Endothelial cell of umbilical vein (primary cell): ENCODE data around the gene TSPAN31. TPM values are rescaled to one million over a fixed set of nuclear protein-coding genes. Genes with fewer than 3 reads are reported as not detected.

Experiments used
- BruUV-seq: library from RNA; stranded (reverse); fragments of 400-500 nt; replicated peaks from 2 replicates; lab custom pipeline; 2021; lab: Mats Ljungman, UMichigan
- CTCF ChIA-PET: fragments of 300-600, 350-600 bp; sonication (Branson Sonifier 250); formaldehyde crosslinking; loops from one replicate; lab custom pipeline; 2021; ENCODE audit warnings: antibody characterized with exemption, inconsistent platforms; lab: Charles Lee
- POLR2A ChIA-PET: fragments of 300-600, 350-600 bp; sonication (Branson Sonifier 250); formaldehyde crosslinking; loops from one replicate; lab custom pipeline; 2021; ENCODE audit warnings: antibody characterized with exemption, inconsistent platforms; lab: Charles Lee
- DNase-seq: peaks from one replicate; pipeline ENCODE4 v3.0.0-alpha.2; 2011; ENCODE audit warnings: low read depth, low spot score
- FAIRE-seq: peaks from 2 replicates; lab custom pipeline; 2011; peaks lifted over from hg19 to GRCh38; lab: Jason Lieb, UNC
- H2AFZ ChIP-seq: 2 replicates; pipeline ENCODE4 v1.6.0; 2012; ENCODE audit warnings: low read depth, low read length, control low read depth, inconsistent platforms
- H3K27ac ChIP-seq: 2 replicates; pipeline ENCODE4 v1.5.1; 2011; ENCODE audit warnings: low read depth, mild to moderate bottlenecking, control low read depth, low read length, moderate library complexity; ENCODE audit not compliant: insufficient read depth
- H3K27me3 ChIP-seq, 2 experiments: 2 replicates each; pipeline versions ENCODE4 v1.6.0 to v1.6.1; 2011; ENCODE audit warnings: low read length in 2 of 2, mixed read lengths in 1 of 2; ENCODE audit not compliant: control insufficient read depth in 2 of 2, insufficient read depth in 2 of 2
- H3K36me3 ChIP-seq, 2 experiments: 2 replicates in 1 of 2; 3 replicates in 1 of 2; pipeline ENCODE4 v1.5.1; 2011; ENCODE audit warnings: low read length in 2 of 2, mild to moderate bottlenecking in 1 of 2, moderate library complexity in 1 of 2; ENCODE audit not compliant: control insufficient read depth in 2 of 2, insufficient read depth in 2 of 2; ENCODE audit errors: extremely low read depth in 1 of 2
- H3K4me1 ChIP-seq: 3 replicates; pipeline ENCODE4 v1.5.1; 2011; ENCODE audit warnings: mild to moderate bottlenecking, low read length; ENCODE audit not compliant: control insufficient read depth, insufficient read depth; ENCODE audit errors: extremely low read depth
- H3K4me2 ChIP-seq: 2 replicates; pipeline ENCODE4 v1.6.1; 2011; ENCODE audit warnings: low read length, control low read depth, mixed read lengths; ENCODE audit not compliant: insufficient read depth
- H3K4me3 ChIP-seq, 3 experiments: fragments of 200-600 bp in 1 of 3; sonication (generic), shearing (Covaris generic) in 1 of 3; replicated peaks in 1 of 3; 2 replicates each; pipeline ENCODE4 v1.5.1; 2011 to 2016; ENCODE audit warnings: control low read depth in 3 of 3, low read length in 3 of 3, mild to moderate bottlenecking in 2 of 3, inconsistent platforms in 1 of 3, low read depth in 1 of 3, moderate library complexity in 1 of 3; ENCODE audit not compliant: insufficient read depth in 1 of 3
- H3K79me2 ChIP-seq: 2 replicates; pipeline ENCODE4 v1.6.0; 2012; ENCODE audit warnings: low read length, inconsistent platforms; ENCODE audit not compliant: control insufficient read depth, insufficient read depth
- H3K9ac ChIP-seq: replicated peaks from 2 replicates; pipeline ENCODE3; 2011; ENCODE audit warnings: low read length, control low read depth; ENCODE audit not compliant: insufficient read depth; ENCODE audit errors: extremely low read depth
- H3K9me1 ChIP-seq: replicated peaks from 3 replicates; pipeline ENCODE4 v1.6.0; 2011; ENCODE audit warnings: mild to moderate bottlenecking, low read length; ENCODE audit not compliant: control insufficient read depth, insufficient read depth; ENCODE audit errors: extremely low read depth
- H3K9me3 ChIP-seq: replicated peaks from 2 replicates; pipeline ENCODE4 v1.5.1; 2012; ENCODE audit warnings: low read length, inconsistent platforms; ENCODE audit not compliant: control insufficient read depth, insufficient read depth
- H4K20me1 ChIP-seq: replicated peaks from 2 replicates; pipeline ENCODE3; 2011; ENCODE audit warnings: mild to moderate bottlenecking, low read length; ENCODE audit not compliant: control insufficient read depth, insufficient read depth; ENCODE audit errors: extremely low read depth
- CTCF ChIP-seq, 2 donors: IDR thresholded peaks; 1 replicate in 1 of 2; 2 replicates in 1 of 2; pipeline ENCODE4 v1.5.1; 2011; ENCODE audit warnings: low read length in 2 of 2, mild to moderate bottlenecking in 2 of 2, moderate library complexity in 2 of 2, control low read depth in 1 of 2, inconsistent platforms in 1 of 2, low read depth in 1 of 2; ENCODE audit not compliant: insufficient read depth in 1 of 2; ENCODE audit errors: extremely low read depth in 1 of 2
- EZH2 ChIP-seq: IDR thresholded peaks from 2 replicates; pipeline ENCODE4 v1.6.1; 2012; ENCODE audit warnings: borderline replicate concordance, low read depth, mild to moderate bottlenecking, moderate library complexity, low read length, inconsistent platforms; ENCODE audit not compliant: severe bottlenecking
- FOS ChIP-seq: IDR thresholded peaks from 2 replicates; pipeline ENCODE4 v1.6.1; 2011; ENCODE audit warnings: mild to moderate bottlenecking, low read length, moderate library complexity, borderline replicate concordance; ENCODE audit not compliant: insufficient read depth
- JUN ChIP-seq: IDR thresholded peaks from 2 replicates; pipeline ENCODE4 v1.6.1; 2011; ENCODE audit warnings: borderline replicate concordance, low read depth; ENCODE audit not compliant: insufficient read length, insufficient read depth
- MAX ChIP-seq: IDR thresholded peaks from 2 replicates; pipeline ENCODE4 v1.6.1; 2011; ENCODE audit not compliant: insufficient read depth, insufficient read length
- MYC ChIP-seq: IDR thresholded peaks from one replicate; pipeline ENCODE4 v1.6.1; 2011; ENCODE audit warnings: mild to moderate bottlenecking, low read depth, low read length
- POLR2A ChIP-seq: IDR thresholded peaks from 2 replicates; pipeline ENCODE4 v1.6.1; 2012; ENCODE audit warnings: low read depth, mild to moderate bottlenecking, control low read depth, low read length
- dilution Hi-C: fragments of 300-500 bp; cut with MboI; formaldehyde crosslinking; loops from one replicate; pipeline ENCODE4 v1.15.0; 2019; ENCODE audit warnings: low sequenced_read_pairs; ENCODE audit not compliant: extremely low pct_ligation_motif_present
- intact Hi-C: fragments of 100-400 bp; cut with micrococcal nuclease; formaldehyde crosslinking; loops from one replicate; pipeline ENCODE4 v1.10.0; 2022
- polyA plus RNA-seq, 4 experiments: library from polyadenylated mRNA; depleted of rRNA in 3 of 4; stranded (reverse) in 3 of 4; unstranded in 1 of 4; fragments of >200 nt; gene quantifications; 2 replicates each; pipeline versions ENCODE4 v1.2.1 to v1.2.3, GENCODE V29; 2011 to 2012; ENCODE audit warnings: missing spikeins in 1 of 4
- total RNA-seq: library from RNA; stranded (reverse); gene quantifications from 2 replicates; pipeline ENCODE4 v1.2.3, GENCODE V29; 2021

The TSPAN31 gene
- total and polyA plus RNA-seq, 2 donors (not counting 3 experiments of a cell fraction or from before 2014, with no cell fraction given), result 15.0 to 43.9 TPM

- POLR2A ChIA-PET, result no interaction called here
Measured at GRCh38 chr12:57758552-57759359, 13.9 kb downstream of the TSPAN31 start.

GRCh38 chr12:57759360-57759980 lies 14.6 kb downstream of the TSPAN31 start:
- H3K9me1 ChIP-seq, result no peaks in the 10 kb centered on the region
- no peak overlapping the region for H3K4me3 ChIP-seq
- FAIRE-seq (peak; percentile 31), DNase-seq (no peak)
- H2AFZ ChIP-seq, result no peak overlapping the region
- H4K20me1 ChIP-seq, result no peaks in the 10 kb centered on the region
- intact Hi-C loops (no loop called here), dilution Hi-C loops (no loop called here)
- H3K27ac ChIP-seq, result no peak overlapping the region
- H3K27me3 ChIP-seq, result peaks cover 29 to 30% of the 10 kb centered on the region in 2 experiments
- H3K4me1 ChIP-seq, result peaks cover 4% of the 10 kb centered on the region
- ChIA-PET CTCF (interaction anchor here (0.6 to 2.8 kb wide), 9 partner anchors 9 to 195 kb away, joined by 3 to 12 read pairs (median 3); partner anchors contain the start of genes EEF1AKMT3, METTL1, TSFM and TSPAN31), POLR2A (no interaction called here)
- H3K9ac ChIP-seq, result no peak overlapping the region
- no peak overlapping the region for H3K4me2 ChIP-seq
- no peaks in the 10 kb centered on the region for H3K36me3 ChIP-seq
- no peaks in the 10 kb centered on the region for H3K9me3 ChIP-seq
- BruUV-seq, result no TSS peak
- TF ChIP-seq MAX (no peak), CTCF (IDR thresholded peaks at IDR 0.05; ENCODE audit: extremely low read depth in 1 of 2, insufficient read depth in 1 of 2, low read depth in 1 of 2, low read length in 2 of 2) (peak in 1 of 2 donors; percentile 36)
- no peaks in the 10 kb centered on the region for H3K79me2 ChIP-seq

More at GRCh38 chr12:57758552-57759359, 13.9 kb downstream of the TSPAN31 start:
- H2AFZ ChIP-seq, result no peak overlapping the region
- H3K36me3 ChIP-seq, result no peaks in the 10 kb centered on the region
- intact Hi-C loops (no loop called here), dilution Hi-C loops (no loop called here)
- no peak overlapping the region for H3K27ac ChIP-seq
- H3K4me1 ChIP-seq, result peaks cover 4% of the 10 kb centered on the region
- BruUV-seq, result no TSS peak
- H3K4me3 ChIP-seq, result no peak overlapping the region
- no peaks in the 10 kb centered on the region for H3K9me3 ChIP-seq
- no peak overlapping the region for H3K4me2 ChIP-seq
- H3K9ac ChIP-seq, result no peak overlapping the region
- CTCF ChIA-PET, result interaction anchor here (1.2 to 2.8 kb wide), 2 partner anchors 14 to 56 kb away, joined by 3 to 12 read pairs; partner anchors contain the start of gene TSPAN31
- TF ChIP-seq FOS (no peak), POLR2A (no peak), MYC (no peak), JUN (no peak), MAX (no peak), EZH2 (no peak)
- no peaks in the 10 kb centered on the region for H3K79me2 ChIP-seq
- FAIRE-seq (no peak), DNase-seq (no peak)
- H3K9me1 ChIP-seq, result no peaks in the 10 kb centered on the region
- no peaks in the 10 kb centered on the region for H4K20me1 ChIP-seq
- H3K27me3 ChIP-seq, result peaks cover 29 to 30% of the 10 kb centered on the region in 2 experiments
